Activated T-cell treated with anti-CD3 and anti-CD28 coated beads, Interleukin-2, amount 50 U/mL, for 24 hours (primary cell): ENCODE data around the gene AFF1.

Experiments used
- DNase-seq: peaks from one replicate; pipeline ENCODE4 v3.0.0-alpha.2; 2020
- H3K27ac Mint-ChIP-seq: 2 replicates; pipeline ENCODE4 v1.8.0; 2020; ENCODE audit warnings: mild to moderate bottlenecking, mixed read lengths
- H3K27me3 Mint-ChIP-seq: 2 replicates; pipeline ENCODE4 v1.8.0; 2020; ENCODE audit warnings: mixed read lengths
- H3K36me3 Mint-ChIP-seq: 2 replicates; pipeline ENCODE4 v1.8.0; 2020; ENCODE audit warnings: low read depth, mixed read lengths
- H3K4me1 Mint-ChIP-seq: 2 replicates; pipeline ENCODE4 v1.8.0; 2020; ENCODE audit warnings: low read depth, mixed read lengths
- H3K4me3 Mint-ChIP-seq: 2 replicates; pipeline ENCODE4 v1.8.0; 2020; ENCODE audit warnings: mild to moderate bottlenecking, moderate library complexity, mixed read lengths
- H3K9me3 Mint-ChIP-seq: 2 replicates; pipeline ENCODE4 v1.8.0; 2020; ENCODE audit warnings: mixed read lengths

AFF1 gene

GRCh38 chr4:86934771-86935565 is at the start of gene AFF1:
Gene AFF1 (plus strand): TSS chr4:86935011. CDS start chr4:86948534, 13,523 bp downstream.
- Mint-ChIP-seq H3K36me3 (peaks cover 17% of the 10 kb centered on the region), H3K4me3 (peak within 1 kb of the TSS; percentile 84), H3K9me3 (no peaks in the 10 kb centered on the region), H3K4me1 (peaks cover 49% of the 10 kb centered on the region), H3K27me3 (no peaks in the 10 kb centered on the region), H3K27ac (peak within 1 kb of the TSS; percentile 96)
- DNase-seq, result peak; percentile 92

GRCh38 chr4:86890790-86891189 is 44.0 kb upstream of the AFF1 start:
- Mint-ChIP-seq H3K4me3 (no peak overlapping the region), H3K27me3 (peaks cover 31% of the 10 kb centered on the region), H3K9me3 (no peaks in the 10 kb centered on the region), H3K36me3 (no peaks in the 10 kb centered on the region), H3K4me1 (peaks cover 11% of the 10 kb centered on the region), H3K27ac (no peak overlapping the region)
- no peak for DNase-seq

- Mint-ChIP-seq H3K9me3 (no peaks in the 10 kb centered on the region), H3K36me3 (no peaks in the 10 kb centered on the region), H3K4me1 (peaks cover 11% of the 10 kb centered on the region), H3K27ac (no peak within 1 kb of the TSS), H3K4me3 (peak within 1 kb of the TSS; percentile 79), H3K27me3 (peaks cover 31% of the 10 kb centered on the region)
- peak; percentile 64 for DNase-seq
Measured at GRCh38 chr4:86891762-86892635, 42.8 kb upstream of the AFF1 start, which contains the start of gene C4orf36. Gene C4orf36 (minus strand): TSS chr4:86892422. CDS start chr4:86891520, 902 bp downstream.

GRCh38 chr4:86892636-86892960 is 42.2 kb upstream of the AFF1 start:
- no peak for DNase-seq
- H3K27ac Mint-ChIP-seq, result no peak overlapping the region

GRCh38 chr4:86893136-86893535 is 41.7 kb upstream of the AFF1 start:
- Mint-ChIP-seq H3K9me3 (no peaks in the 10 kb centered on the region), H3K27ac (no peak overlapping the region), H3K27me3 (peaks cover 31% of the 10 kb centered on the region), H3K36me3 (no peaks in the 10 kb centered on the region), H3K4me3 (peak overlapping the region; percentile 68), H3K4me1 (peaks cover 11% of the 10 kb centered on the region)
- DNase-seq, result no peak

More at GRCh38 chr4:86892636-86892960, 42.2 kb upstream of the AFF1 start:
- H3K36me3 Mint-ChIP-seq, result no peaks in the 10 kb centered on the region
- H3K4me3 Mint-ChIP-seq, result peak overlapping the region; percentile 68
- H3K27me3 Mint-ChIP-seq, result peaks cover 31% of the 10 kb centered on the region
- peaks cover 11% of the 10 kb centered on the region for H3K4me1 Mint-ChIP-seq
- no peaks in the 10 kb centered on the region for H3K9me3 Mint-ChIP-seq

GRCh38 chr4:86894455-86894854 is 40.4 kb upstream of the AFF1 start:
- no peaks in the 10 kb centered on the region for H3K36me3 Mint-ChIP-seq
- DNase-seq, result no peak
- H3K27ac Mint-ChIP-seq, result no peak overlapping the region
- H3K27me3 Mint-ChIP-seq, result peaks cover 28% of the 10 kb centered on the region
- H3K4me3 Mint-ChIP-seq, result no peak overlapping the region
- peaks cover 11% of the 10 kb centered on the region for H3K4me1 Mint-ChIP-seq
- no peaks in the 10 kb centered on the region for H3K9me3 Mint-ChIP-seq

GRCh38 chr4:86895692-86896488 is 38.9 kb upstream of the AFF1 start:
- H3K9me3 Mint-ChIP-seq, result no peaks in the 10 kb centered on the region

GRCh38 chr4:86896596-86896995 is 38.2 kb upstream of the AFF1 start:
- no peak overlapping the region for H3K27ac Mint-ChIP-seq
- H3K36me3 Mint-ChIP-seq, result no peaks in the 10 kb centered on the region
- peaks cover 8% of the 10 kb centered on the region for H3K4me1 Mint-ChIP-seq
- no peaks in the 10 kb centered on the region for H3K9me3 Mint-ChIP-seq
- DNase-seq, result no peak
- H3K4me3 Mint-ChIP-seq, result no peak overlapping the region
- H3K27me3 Mint-ChIP-seq, result peaks cover 11% of the 10 kb centered on the region

More at GRCh38 chr4:86895692-86896488, 38.9 kb upstream of the AFF1 start:
- Mint-ChIP-seq H3K36me3 (no peaks in the 10 kb centered on the region), H3K27ac (no peak overlapping the region), H3K4me1 (peaks cover 11% of the 10 kb centered on the region), H3K27me3 (peaks cover 18% of the 10 kb centered on the region), H3K4me3 (no peak overlapping the region)
- no peak for DNase-seq

- no peaks in the 10 kb centered on the region for H3K36me3 Mint-ChIP-seq
- no peak overlapping the region for H3K27ac Mint-ChIP-seq
- no peak overlapping the region for H3K4me3 Mint-ChIP-seq
- H3K4me1 Mint-ChIP-seq, result no peaks in the 10 kb centered on the region
- DNase-seq, result no peak
- peaks cover 3% of the 10 kb centered on the region for H3K27me3 Mint-ChIP-seq
- H3K9me3 Mint-ChIP-seq, result no peaks in the 10 kb centered on the region
Measured at GRCh38 chr4:86898562-86898961, 36.2 kb upstream of the AFF1 start.

- H3K4me3 Mint-ChIP-seq, result no peak overlapping the region
- peaks cover 10% of the 10 kb centered on the region for H3K27me3 Mint-ChIP-seq
- H3K27ac Mint-ChIP-seq, result no peak overlapping the region
- no peaks in the 10 kb centered on the region for H3K36me3 Mint-ChIP-seq
- H3K4me1 Mint-ChIP-seq, result no peaks in the 10 kb centered on the region
- no peak for DNase-seq
- H3K9me3 Mint-ChIP-seq, result no peaks in the 10 kb centered on the region
Measured at GRCh38 chr4:86901864-86902263, 32.9 kb upstream of the AFF1 start.

- H3K4me3 Mint-ChIP-seq, result no peak overlapping the region
- H3K4me1 Mint-ChIP-seq, result peaks cover 20% of the 10 kb centered on the region
- no peaks in the 10 kb centered on the region for H3K9me3 Mint-ChIP-seq
- no peaks in the 10 kb centered on the region for H3K36me3 Mint-ChIP-seq
- peaks cover 9% of the 10 kb centered on the region for H3K27me3 Mint-ChIP-seq
- no peak for DNase-seq
- no peak overlapping the region for H3K27ac Mint-ChIP-seq
Measured at GRCh38 chr4:86908251-86908657, 26.6 kb upstream of the AFF1 start.

- Mint-ChIP-seq H3K27me3 (no peaks in the 10 kb centered on the region), H3K36me3 (no peaks in the 10 kb centered on the region), H3K4me1 (peaks cover 20% of the 10 kb centered on the region), H3K4me3 (no peak overlapping the region), H3K27ac (no peak overlapping the region), H3K9me3 (no peaks in the 10 kb centered on the region)
- DNase-seq, result no peak
Measured at GRCh38 chr4:86909546-86910295, 25.1 kb upstream of the AFF1 start.

GRCh38 chr4:86910369-86910768 is 24.4 kb upstream of the AFF1 start:
- DNase-seq, result no peak
- H3K4me3 Mint-ChIP-seq, result no peak overlapping the region
- no peaks in the 10 kb centered on the region for H3K9me3 Mint-ChIP-seq
- no peaks in the 10 kb centered on the region for H3K27me3 Mint-ChIP-seq
- peaks cover 20% of the 10 kb centered on the region for H3K4me1 Mint-ChIP-seq
- no peaks in the 10 kb centered on the region for H3K36me3 Mint-ChIP-seq
- no peak overlapping the region for H3K27ac Mint-ChIP-seq
